Prostate gland (tissue), 2 donors: Measurements from ENCODE around the gene HS3ST3A1.

ENCODE experiments used
- POLR2A ChIP-seq: fragments of 450-650 bp; IDR thresholded peaks from one replicate; pipeline ENCODE4 v1.6.1; 2016; ENCODE audit warnings: antibody characterized with exemption, mild to moderate bottlenecking
- POLR2AphosphoS5 ChIP-seq: sonication (generic); formaldehyde crosslinking; IDR thresholded peaks from one replicate; pipeline ENCODE4 v1.6.1; 2017; ENCODE audit warnings: antibody characterized with exemption
- TF ChIP-seq, protein P1 (sequence below), 4 experiments: fragments of 200-600 bp in 2 of 4; fragments of 450-650 bp in 2 of 4; sonication (generic) in 2 of 4; IDR thresholded peaks; 1 replicate in 3 of 4; 2 replicates in 1 of 4; pipeline ENCODE4 v1.5.1; 2016 to 2019; ENCODE audit warnings: antibody characterized with exemption in 4 of 4, mild to moderate bottlenecking in 2 of 4, moderate library complexity in 2 of 4

DNA sequence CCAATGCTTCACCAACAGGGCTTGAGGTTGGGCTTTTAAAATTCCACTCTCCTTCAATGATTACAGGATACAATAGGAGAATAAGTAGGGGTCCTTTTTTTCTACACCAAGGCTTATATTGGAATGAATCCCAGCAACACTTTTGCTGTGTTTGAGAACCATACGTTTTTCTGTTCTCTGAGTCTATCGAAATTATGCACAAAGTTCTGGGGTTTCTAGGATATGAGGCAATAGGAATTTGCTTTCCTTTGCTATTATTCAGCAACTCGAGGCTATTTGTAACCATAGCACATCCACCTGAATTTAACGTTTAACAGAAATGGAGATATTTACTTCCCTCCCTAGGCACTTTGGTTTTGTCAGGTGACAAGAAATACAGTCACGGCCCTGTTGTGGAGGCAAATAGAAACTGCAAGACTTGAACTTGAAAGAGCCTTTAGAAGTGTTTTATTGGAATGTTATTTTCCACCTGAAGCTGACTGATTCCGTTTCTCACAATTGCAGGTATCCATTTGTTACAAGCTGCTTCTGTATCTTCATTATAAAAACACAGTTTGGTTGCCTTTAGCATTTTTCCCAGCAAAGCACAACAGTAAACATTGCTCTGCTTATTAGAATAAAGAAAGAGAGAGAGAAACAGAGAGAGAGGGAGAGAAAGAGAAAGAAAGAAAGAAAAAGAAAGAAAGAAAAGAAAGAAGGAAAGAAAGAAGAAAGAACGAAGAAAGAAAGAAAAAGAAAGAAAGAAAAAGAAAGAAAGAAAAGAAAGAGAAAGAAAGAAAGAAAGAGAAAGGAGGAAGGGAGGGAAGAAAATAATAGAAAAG lies 109.6 kb downstream of the HS3ST3A1 start:
- TF ChIP-seq, protein P1, sequence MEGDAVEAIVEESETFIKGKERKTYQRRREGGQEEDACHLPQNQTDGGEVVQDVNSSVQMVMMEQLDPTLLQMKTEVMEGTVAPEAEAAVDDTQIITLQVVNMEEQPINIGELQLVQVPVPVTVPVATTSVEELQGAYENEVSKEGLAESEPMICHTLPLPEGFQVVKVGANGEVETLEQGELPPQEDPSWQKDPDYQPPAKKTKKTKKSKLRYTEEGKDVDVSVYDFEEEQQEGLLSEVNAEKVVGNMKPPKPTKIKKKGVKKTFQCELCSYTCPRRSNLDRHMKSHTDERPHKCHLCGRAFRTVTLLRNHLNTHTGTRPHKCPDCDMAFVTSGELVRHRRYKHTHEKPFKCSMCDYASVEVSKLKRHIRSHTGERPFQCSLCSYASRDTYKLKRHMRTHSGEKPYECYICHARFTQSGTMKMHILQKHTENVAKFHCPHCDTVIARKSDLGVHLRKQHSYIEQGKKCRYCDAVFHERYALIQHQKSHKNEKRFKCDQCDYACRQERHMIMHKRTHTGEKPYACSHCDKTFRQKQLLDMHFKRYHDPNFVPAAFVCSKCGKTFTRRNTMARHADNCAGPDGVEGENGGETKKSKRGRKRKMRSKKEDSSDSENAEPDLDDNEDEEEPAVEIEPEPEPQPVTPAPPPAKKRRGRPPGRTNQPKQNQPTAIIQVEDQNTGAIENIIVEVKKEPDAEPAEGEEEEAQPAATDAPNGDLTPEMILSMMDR (IDR thresholded peaks at IDR 0.05) = no peak
- TF ChIP-seq POLR2A = no peak
- no peak for TF ChIP-seq POLR2AphosphoS5
